Esophagus muscularis mucosa (tissue), 4 donors: Measurements from ENCODE around the gene TP53TG3B.
"Not testable (repeated sequence)": the region's sequence is repeated elsewhere in the genome, so short reads cannot be mapped to it uniquely, and the experiment has no call there.

ENCODE experiments used
- CTCF ChIP-seq, 3 experiments: fragments of 200-600 bp in 2 of 3; fragments of 450-650 bp in 1 of 3; sonication (generic) in 2 of 3; IDR thresholded peaks; one replicate each; pipeline ENCODE4 v1.5.1; 2017 to 2019; ENCODE audit warnings: antibody characterized with exemption in 3 of 3, mild to moderate bottlenecking in 2 of 3, moderate library complexity in 1 of 3
- EP300 ChIP-seq: sonication (generic); formaldehyde crosslinking; IDR thresholded peaks from one replicate; pipeline ENCODE4 v1.6.1; 2017; ENCODE audit warnings: antibody characterized with exemption
- POLR2A ChIP-seq: fragments of 450-650 bp; IDR thresholded peaks from one replicate; pipeline ENCODE4 v1.6.1; 2017; ENCODE audit warnings: antibody characterized with exemption, moderate library complexity, mild to moderate bottlenecking, low read depth
- POLR2AphosphoS5 ChIP-seq, 2 donors: sonication (generic); formaldehyde crosslinking; IDR thresholded peaks; one replicate each; pipeline ENCODE4 v1.6.1; 2017; ENCODE audit warnings: antibody characterized with exemption in 2 of 2

DNA sequence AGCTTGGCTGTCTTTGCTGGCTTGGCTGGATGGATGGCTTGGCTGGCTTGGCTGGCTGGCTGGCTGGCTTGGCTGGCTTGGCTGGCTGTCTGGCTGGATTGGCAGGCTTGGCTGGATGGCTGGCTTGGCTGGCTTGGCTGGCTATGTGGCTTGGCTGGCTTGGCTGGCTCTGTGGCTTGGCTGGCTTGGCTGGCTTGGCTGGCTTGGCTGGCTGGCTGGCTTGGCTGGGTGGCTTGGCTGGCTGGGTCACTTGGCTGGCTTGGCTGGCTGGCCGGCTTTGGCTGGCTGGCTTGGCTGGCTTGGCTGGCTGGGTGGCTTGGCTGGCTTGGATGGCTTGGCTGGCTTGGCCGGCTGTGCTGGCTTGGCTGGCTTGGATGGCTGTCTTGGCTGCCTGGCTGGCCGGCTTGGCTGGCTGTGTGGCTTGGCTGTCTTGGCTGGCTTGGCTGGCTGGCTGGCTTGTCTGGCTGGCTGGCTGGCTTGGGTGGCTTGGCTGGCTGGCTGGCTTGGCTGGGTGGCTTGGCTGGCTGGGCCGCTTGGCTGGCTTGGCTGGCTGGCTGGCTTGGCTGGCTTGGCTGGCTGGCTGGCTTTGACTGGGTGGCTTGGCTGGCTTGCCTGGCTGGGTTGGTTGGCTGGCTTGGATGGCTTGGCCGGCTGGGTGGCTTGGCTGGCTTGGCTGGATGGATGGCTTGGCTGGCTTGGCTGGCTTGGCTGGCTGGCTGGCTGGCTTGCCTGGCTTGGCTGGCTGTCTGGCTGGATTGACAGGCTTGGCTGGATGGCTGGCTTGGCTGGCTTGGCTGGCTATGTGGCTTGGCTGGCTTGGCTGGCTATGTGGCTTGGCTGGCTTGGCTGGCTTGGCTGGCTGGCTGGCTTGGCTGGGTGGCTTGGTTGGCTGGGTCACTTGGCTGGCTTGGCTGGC is 22.8 kb upstream of the TP53TG3B start:
- not testable (repeated sequence) for TF ChIP-seq CTCF (IDR thresholded peaks at IDR 0.05); POLR2A; POLR2AphosphoS5 (IDR thresholded peaks at IDR 0.05); EP300
